DND-41 (cell line): Measurements from ENCODE around the gene RABGAP1L.
"Not testable (repeated sequence)": the region's sequence is repeated elsewhere in the genome, so short reads cannot be mapped to it uniquely, and the experiment has no call there.

Source experiments
- ATAC-seq: fragments of 200-7000 bp; cut with Tn5 transposase; 3 replicates; pipeline ENCODE4 v1.9.1; 2021; ENCODE audit warnings: low read depth; ENCODE audit not compliant: insufficient read depth
- DNase-seq: peaks from one replicate; pipeline ENCODE4 v3.0.0-alpha.2; 2020
- H2AFZ ChIP-seq: 2 replicates; pipeline ENCODE4 v1.6.0; 2012; ENCODE audit warnings: low read depth, low read length
- H3K27ac ChIP-seq: 2 replicates; pipeline ENCODE4 v1.5.1; 2012; ENCODE audit warnings: low read length, inconsistent platforms
- H3K27me3 ChIP-seq: fragments of 200-600 bp; sonication (generic); 2 replicates; pipeline ENCODE4 v1.6.0; 2012; ENCODE audit warnings: low read length, mild to moderate bottlenecking, inconsistent platforms; ENCODE audit not compliant: insufficient read depth, poor library complexity
- H3K36me3 ChIP-seq: 2 replicates; pipeline ENCODE4 v1.5.1; 2012; ENCODE audit warnings: low read length, inconsistent platforms; ENCODE audit not compliant: insufficient read depth
- H3K4me1 ChIP-seq: 2 replicates; pipeline ENCODE4 v1.5.1; 2012; ENCODE audit warnings: mild to moderate bottlenecking, low read length; ENCODE audit not compliant: insufficient read depth
- H3K4me2 ChIP-seq: 2 replicates; pipeline ENCODE4 v1.6.0; 2012; ENCODE audit warnings: mild to moderate bottlenecking, moderate library complexity, low read length, inconsistent platforms; ENCODE audit not compliant: insufficient read depth
- H3K4me3 ChIP-seq, 2 experiments: fragments of 200-600 bp in 1 of 2; shearing (Covaris generic) in 1 of 2; 2 replicates each; pipeline ENCODE4 v1.5.1; 2012 to 2016; ENCODE audit warnings: inconsistent platforms in 2 of 2, low read length in 2 of 2, mild to moderate bottlenecking in 2 of 2, low read depth in 1 of 2, moderate library complexity in 1 of 2
- H3K79me2 ChIP-seq: 2 replicates; pipeline ENCODE4 v1.6.0; 2012; ENCODE audit warnings: low read length, inconsistent platforms; ENCODE audit not compliant: insufficient read depth
- H3K9ac ChIP-seq: 2 replicates; pipeline ENCODE4 v1.6.0; 2012; ENCODE audit warnings: low read depth, mild to moderate bottlenecking, inconsistent platforms, low read length, moderate library complexity
- H3K9me3 ChIP-seq: 2 replicates; pipeline ENCODE4 v1.5.1; 2012; ENCODE audit warnings: low read length, moderate library complexity, mild to moderate bottlenecking, inconsistent platforms; ENCODE audit not compliant: insufficient read depth, severe bottlenecking
- H4K20me1 ChIP-seq: 2 replicates; pipeline ENCODE4 v1.6.0; 2012; ENCODE audit warnings: low read length; ENCODE audit not compliant: insufficient read depth
- EZH2 ChIP-seq: IDR thresholded peaks from 3 replicates; pipeline ENCODE4 v1.6.1; 2012; ENCODE audit warnings: borderline replicate concordance, low read depth, mild to moderate bottlenecking, moderate library complexity, low read length, inconsistent platforms; ENCODE audit not compliant: severe bottlenecking
- TF ChIP-seq, protein P1 (sequence below): IDR thresholded peaks from 2 replicates; pipeline ENCODE4 v1.5.1; 2012; ENCODE audit warnings: borderline replicate concordance, low read length, moderate library complexity, mild to moderate bottlenecking; ENCODE audit not compliant: poor library complexity, severe bottlenecking; ENCODE audit errors: extremely low read depth

The RABGAP1L gene

DNA sequence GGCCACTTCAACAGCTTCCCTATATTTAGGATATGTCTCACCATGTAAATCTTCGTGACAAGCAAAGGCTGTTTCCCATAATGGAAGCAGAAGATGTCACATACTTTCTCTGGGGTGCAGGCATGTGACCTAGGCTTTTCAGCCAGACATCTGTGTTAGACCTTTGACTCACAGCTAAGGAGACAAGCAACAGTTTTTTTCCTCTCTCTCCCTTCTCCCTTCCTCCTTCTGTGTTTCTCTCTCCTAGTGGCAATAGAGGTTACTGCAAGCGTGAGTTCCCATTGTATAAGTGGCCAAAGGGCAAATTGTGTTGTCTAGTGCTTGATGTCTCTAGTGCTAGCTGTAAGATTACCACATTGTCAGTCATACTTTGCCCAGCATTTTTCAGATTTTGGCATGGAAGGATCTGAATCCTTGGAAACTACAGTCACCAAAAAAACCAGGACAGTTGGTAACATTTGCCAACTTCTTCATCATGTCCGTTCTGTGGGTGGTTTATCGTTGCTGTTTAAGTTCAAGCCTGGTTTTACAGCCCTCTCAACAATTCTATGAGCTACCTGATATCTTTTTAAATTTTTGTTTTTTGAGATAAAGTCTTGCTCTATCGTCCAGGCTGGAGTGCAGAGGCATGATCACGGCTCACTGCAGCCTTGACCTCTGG, 44.4 kb upstream of the RABGAP1L start:
- no peak for TF ChIP-seq EZH2
- TF ChIP-seq, protein P1, sequence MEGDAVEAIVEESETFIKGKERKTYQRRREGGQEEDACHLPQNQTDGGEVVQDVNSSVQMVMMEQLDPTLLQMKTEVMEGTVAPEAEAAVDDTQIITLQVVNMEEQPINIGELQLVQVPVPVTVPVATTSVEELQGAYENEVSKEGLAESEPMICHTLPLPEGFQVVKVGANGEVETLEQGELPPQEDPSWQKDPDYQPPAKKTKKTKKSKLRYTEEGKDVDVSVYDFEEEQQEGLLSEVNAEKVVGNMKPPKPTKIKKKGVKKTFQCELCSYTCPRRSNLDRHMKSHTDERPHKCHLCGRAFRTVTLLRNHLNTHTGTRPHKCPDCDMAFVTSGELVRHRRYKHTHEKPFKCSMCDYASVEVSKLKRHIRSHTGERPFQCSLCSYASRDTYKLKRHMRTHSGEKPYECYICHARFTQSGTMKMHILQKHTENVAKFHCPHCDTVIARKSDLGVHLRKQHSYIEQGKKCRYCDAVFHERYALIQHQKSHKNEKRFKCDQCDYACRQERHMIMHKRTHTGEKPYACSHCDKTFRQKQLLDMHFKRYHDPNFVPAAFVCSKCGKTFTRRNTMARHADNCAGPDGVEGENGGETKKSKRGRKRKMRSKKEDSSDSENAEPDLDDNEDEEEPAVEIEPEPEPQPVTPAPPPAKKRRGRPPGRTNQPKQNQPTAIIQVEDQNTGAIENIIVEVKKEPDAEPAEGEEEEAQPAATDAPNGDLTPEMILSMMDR: peak; percentile 81
- H3K4me1 ChIP-seq: no peaks in the 10 kb centered on the region
- no peak overlapping the region for H3K4me3 ChIP-seq
- no peaks in the 10 kb centered on the region for H3K36me3 ChIP-seq
- H2AFZ ChIP-seq: no peak overlapping the region
- H3K27ac ChIP-seq: no peak overlapping the region
- H3K4me2 ChIP-seq: no peak overlapping the region
- H4K20me1 ChIP-seq: no peaks in the 10 kb centered on the region
- DNase-seq: peak; percentile 46
- peak; percentile 99 for ATAC-seq
- no peak overlapping the region for H3K9ac ChIP-seq
- H3K27me3 ChIP-seq: no peaks in the 10 kb centered on the region
- no peaks in the 10 kb centered on the region for H3K9me3 ChIP-seq
- no peaks in the 10 kb centered on the region for H3K79me2 ChIP-seq

DNA sequence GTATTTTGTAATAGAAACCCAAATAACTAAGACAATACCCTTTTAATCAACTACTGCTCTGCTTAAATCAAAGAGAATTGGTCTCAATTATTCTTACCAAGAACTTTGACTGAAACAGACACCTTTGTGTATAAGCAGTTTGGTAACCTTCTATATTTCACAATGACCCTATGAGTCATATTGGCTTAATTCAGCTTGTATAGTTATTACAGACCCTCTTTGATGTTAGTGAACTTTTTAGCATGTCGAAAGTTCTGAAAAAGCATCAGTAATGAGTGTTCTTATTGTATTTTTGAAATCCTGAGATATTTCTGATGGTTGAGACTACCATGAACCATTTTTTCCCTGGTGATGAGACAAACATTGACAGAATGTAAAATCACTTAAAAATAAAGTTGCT, 43.3 kb upstream of the RABGAP1L start:
- Histone ChIP-seq H3K4me2 (no peak overlapping the region), H3K79me2 (no peaks in the 10 kb centered on the region), H3K4me3 (no peak overlapping the region), H3K36me3 (no peaks in the 10 kb centered on the region), H3K9ac (no peak overlapping the region), H3K9me3 (no peaks in the 10 kb centered on the region), H2AFZ (no peak overlapping the region), H3K27ac (no peak overlapping the region), H3K27me3 (no peaks in the 10 kb centered on the region), H4K20me1 (no peaks in the 10 kb centered on the region), H3K4me1 (no peaks in the 10 kb centered on the region)
- ATAC-seq (no peak), DNase-seq (no peak)
- TF ChIP-seq EZH2: no peak
- TF ChIP-seq, protein P1: no peak

DNA sequence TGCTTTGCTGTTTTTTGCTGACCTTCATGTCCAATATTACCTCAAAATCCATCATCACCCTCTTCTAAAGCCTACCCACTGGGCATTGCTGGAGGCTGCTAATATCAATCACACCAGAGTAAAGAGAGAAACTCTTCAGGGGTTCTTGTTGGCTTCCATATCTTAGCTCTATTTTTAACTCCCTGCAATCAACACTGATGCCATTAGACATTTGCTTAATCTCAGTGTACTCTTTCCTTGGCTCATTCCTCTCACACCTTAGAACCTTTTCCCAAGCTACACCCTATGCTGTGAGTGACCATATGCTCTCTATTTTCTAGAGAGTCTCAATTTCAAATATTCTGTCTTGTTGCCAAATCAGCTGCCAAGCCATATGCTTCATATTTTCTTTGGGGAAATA, 40.6 kb upstream of the RABGAP1L start:
- Histone ChIP-seq H3K27me3 (no peaks in the 10 kb centered on the region), H3K36me3 (no peaks in the 10 kb centered on the region), H2AFZ (no peak overlapping the region), H3K79me2 (no peaks in the 10 kb centered on the region), H3K4me2 (no peak overlapping the region), H3K9me3 (peaks cover 1% of the 10 kb centered on the region), H3K4me1 (no peaks in the 10 kb centered on the region), H3K27ac (no peak overlapping the region), H4K20me1 (no peaks in the 10 kb centered on the region), H3K9ac (no peak overlapping the region), H3K4me3 (no peak overlapping the region)
- DNase-seq: no peak
- no peak for ATAC-seq
- TF ChIP-seq, protein P1: no peak
- TF ChIP-seq EZH2: no peak

DNA sequence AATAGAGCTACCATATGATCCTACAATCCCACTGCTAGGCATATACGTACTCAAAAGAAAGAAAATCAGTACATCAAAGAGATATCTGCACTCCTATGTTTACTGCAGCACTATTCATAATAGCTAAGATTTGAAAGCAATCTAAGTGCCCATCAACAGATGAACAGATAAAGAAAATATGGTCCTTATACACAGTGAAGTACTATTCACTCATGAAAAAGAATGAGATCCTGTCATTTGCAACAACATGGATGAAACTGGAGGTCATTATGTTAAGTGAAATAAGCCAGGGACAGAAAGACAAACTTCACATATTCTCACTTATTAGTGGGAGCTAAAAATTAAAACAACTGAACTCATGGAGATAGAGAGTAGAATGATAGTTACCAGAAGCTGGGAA, 37.0 kb upstream of the RABGAP1L start:
- H3K9me3 ChIP-seq, H3K9ac ChIP-seq, H3K27ac ChIP-seq, H2AFZ ChIP-seq, DNase-seq, H3K27me3 ChIP-seq, H3K36me3 ChIP-seq, H3K79me2 ChIP-seq, H4K20me1 ChIP-seq, H3K4me3 ChIP-seq, H3K4me1 ChIP-seq, ATAC-seq, H3K4me2 ChIP-seq: not testable (repeated sequence)
